AG08396 (cell line): ENCODE measurements around the gene EPHB6.

Experiments
- DNase-seq: peaks from one replicate; pipeline ENCODE4 v3.0.0; 2012; ENCODE audit warnings: low spot score, mixed read lengths

Gene EPHB6, protein sequence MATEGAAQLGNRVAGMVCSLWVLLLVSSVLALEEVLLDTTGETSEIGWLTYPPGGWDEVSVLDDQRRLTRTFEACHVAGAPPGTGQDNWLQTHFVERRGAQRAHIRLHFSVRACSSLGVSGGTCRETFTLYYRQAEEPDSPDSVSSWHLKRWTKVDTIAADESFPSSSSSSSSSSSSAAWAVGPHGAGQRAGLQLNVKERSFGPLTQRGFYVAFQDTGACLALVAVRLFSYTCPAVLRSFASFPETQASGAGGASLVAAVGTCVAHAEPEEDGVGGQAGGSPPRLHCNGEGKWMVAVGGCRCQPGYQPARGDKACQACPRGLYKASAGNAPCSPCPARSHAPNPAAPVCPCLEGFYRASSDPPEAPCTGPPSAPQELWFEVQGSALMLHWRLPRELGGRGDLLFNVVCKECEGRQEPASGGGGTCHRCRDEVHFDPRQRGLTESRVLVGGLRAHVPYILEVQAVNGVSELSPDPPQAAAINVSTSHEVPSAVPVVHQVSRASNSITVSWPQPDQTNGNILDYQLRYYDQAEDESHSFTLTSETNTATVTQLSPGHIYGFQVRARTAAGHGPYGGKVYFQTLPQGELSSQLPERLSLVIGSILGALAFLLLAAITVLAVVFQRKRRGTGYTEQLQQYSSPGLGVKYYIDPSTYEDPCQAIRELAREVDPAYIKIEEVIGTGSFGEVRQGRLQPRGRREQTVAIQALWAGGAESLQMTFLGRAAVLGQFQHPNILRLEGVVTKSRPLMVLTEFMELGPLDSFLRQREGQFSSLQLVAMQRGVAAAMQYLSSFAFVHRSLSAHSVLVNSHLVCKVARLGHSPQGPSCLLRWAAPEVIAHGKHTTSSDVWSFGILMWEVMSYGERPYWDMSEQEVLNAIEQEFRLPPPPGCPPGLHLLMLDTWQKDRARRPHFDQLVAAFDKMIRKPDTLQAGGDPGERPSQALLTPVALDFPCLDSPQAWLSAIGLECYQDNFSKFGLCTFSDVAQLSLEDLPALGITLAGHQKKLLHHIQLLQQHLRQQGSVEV

DNA sequence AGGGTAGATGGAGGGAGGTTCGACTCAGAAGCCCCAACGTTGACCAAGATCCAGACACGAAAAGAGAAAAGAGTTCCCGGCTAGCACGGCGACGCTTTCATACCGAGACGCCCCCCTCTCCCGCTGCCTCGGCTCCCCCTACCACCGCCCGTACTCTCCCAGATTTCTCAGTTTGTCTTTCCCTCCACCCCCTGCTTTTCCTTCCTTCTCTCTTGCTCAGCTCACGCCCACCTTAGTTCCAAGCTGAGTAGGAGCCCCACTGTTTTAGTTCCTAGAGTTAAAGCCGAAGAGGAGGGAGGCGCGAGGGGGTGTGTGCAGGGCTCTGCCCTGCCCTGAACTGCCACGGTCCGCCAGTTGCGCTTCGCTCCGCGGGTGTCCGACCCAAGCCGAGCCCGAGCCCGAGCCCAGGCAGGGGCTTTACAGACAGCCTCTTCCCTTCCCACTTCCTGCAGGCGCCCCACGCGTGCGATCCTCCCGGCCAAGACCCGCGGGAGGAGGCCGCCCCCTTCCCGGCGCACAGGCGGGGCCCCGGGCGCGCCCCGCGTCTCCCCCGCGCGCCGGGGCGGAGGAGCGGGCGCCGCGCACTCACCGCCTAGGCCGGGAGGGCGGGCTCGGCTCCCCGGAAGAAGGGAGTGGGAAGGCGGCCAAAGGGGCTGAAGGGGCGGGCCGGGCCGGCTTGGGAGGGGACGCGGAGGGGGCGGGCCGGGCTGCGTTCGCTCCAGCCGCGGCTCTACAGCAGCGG is at the start of gene EPHB6:
EPHB6 (plus strand) TSS at position 705 of the 742 bp plus-strand sequence. CDS start 8,152 bp downstream, outside the sequence.
- DNase-seq = peak; percentile 83

DNA sequence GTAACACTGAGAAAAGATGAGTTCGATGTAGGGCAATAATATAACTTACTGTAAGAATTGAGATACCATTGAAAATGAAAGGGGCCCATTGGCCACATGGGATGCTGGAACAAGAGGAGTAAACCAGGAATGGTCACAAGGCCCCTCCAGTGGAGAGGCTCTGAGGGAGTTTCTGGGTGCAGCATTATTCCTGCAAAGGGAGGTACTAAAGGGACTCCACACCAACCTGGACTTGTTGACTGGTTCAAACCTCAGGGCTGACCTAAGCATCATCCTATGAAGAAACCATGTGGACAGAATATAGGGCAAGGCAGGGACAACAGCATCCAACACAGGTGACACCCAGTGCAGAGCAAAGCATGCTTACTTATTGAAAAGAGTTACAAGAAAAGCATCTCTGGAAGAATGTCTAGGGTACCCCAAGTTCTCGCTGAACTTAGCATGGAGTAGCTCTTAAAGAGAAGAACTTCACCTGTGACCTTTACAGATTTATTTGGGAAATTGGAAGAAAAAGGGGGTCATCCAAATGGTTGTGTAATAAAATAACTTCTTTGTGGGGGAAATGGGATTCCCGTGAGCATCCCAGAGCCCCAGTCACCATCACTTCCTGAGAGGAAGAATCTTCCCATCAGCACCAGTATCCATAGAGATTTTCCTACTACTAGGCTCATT is 49.4 kb upstream of the EPHB6 start:
- DNase-seq = no peak

DNA sequence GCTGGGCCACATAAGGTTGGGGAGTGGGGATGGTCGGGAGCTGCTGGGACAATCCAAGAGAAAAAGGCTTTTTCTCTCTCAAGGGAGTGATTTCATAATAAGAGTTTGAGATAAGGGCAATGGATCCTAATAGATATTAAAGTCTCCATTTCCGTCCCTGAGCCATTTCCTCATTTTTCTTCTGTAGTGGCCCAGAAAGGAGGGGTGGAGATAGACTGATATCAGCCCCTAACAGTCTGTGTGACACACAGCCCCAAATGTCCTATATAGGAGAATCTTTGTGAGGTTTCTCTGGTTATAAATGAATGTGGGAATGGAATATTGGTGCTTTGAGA is 48.9 kb upstream of the EPHB6 start:
- DNase-seq = no peak

DNA sequence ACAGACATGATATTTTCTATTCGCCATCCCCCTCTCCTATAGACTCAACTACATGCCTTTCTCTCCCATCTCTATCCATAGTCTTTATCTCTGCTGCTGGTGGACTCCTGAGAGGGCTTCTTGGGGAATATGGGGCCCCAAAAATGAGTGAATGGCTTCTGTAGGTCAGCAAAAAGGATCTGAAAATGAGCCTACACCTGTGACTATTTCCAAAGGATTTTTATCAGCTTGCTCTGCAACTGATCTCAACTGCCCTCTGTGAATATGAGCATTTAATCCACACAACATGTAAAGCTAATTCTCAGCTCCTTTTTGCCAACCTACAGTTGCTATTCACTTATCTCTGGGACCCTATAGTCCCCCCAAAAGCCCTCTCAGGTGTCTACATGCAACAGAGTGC is 47.9 kb upstream of the EPHB6 start:
- DNase-seq = no peak

DNA sequence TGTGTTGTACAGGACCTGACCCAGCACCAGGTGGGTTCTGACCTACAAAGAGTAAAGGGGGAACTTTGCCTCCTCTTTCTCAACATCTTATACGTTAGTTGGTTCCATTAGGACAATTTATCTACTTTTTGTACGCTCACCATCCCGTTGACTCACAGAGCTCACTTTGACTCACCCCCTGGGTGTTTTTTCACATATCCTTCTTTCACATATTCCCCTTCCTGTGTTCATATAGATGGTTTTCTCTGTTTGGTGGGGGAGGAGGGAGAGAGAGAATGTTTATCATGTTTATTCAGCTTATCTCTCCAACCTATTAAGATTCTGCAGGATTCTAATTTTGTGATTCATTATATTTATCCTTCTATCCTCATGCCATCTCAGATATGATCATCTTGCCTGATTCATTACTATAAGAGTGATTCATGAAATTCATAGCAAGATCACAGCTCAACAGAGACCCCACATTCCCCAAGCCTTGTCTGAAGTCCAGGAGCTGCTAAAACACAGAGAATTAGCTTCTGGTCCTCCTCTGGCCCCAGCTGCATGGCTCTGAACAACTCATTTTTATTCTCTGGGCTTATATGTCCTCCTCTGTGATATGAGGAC is 46.9 kb upstream of the EPHB6 start:
- DNase-seq = no peak

DNA sequence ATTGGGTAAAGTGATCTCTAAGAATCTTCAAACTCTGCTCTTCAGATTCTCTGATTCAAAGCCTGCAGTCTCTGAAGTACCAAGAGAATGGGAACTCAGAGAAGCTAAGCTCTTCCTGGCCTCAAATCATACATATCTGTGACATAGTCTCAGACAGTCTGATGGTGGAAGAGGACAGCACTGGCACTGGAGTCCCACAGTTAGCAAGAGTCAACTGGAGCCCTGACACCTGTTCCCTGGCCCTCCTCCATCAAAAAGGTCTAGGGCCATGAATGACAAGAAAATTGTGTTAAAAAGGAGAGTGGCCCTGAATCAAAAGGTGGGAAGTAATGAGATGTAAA is 46.4 kb upstream of the EPHB6 start:
- DNase-seq = no peak

DNA sequence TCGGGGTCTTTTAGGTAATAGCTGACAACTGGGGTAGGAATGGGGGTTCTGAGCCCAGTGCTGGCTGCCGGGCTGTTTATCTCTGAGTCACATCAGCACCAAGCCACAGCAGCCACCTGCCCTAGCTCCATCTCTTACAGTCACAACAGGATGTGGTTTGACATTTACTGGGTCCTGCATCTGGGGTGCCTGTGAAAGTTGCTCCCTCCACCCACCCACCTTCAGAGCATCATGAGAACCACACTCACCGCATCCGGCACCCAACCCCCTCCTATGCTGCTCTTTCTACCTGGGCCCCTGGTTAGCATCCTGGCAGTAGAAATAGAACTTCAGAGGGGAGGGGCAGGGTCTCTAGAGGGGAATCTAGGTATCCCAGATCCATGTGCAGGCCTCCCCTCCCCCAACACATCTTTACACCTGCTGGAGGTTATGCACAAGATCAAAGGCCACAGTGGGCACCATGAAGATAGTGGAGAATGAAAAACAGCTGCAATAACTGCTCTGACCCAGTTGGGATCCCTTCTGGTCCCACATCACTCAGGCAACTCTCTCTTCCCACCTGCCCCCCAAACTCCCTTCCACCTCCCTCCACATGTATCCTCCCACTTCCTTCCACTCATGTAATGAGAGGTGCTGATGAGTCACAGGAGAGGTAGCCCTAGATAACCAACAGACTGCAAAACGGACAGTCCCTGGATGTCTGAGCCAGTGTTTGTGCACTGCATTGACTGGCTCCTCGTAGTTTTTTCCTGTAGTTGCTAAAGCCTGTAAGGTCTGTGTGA is 45.9 kb upstream of the EPHB6 start:
- no peak for DNase-seq

DNA sequence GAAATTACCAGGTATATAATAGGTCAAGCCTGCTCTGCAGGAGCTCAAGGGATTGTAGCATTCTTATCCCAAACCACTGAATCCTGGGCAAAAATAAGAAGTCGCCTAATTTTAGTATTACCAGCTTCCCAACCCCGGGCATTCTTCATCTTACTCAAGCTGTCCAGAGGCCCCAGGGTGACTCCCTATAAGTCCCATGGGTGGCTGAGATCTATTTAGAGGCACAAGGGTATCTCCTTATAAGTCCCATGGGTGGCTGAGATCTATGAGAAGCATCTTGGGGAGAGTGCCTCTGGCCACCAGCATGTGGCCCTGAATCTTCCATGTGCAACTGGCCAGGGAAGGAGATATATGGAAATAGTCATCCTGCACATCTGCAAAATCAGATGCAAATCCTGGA is 45.2 kb upstream of the EPHB6 start:
- no peak for DNase-seq

DNA sequence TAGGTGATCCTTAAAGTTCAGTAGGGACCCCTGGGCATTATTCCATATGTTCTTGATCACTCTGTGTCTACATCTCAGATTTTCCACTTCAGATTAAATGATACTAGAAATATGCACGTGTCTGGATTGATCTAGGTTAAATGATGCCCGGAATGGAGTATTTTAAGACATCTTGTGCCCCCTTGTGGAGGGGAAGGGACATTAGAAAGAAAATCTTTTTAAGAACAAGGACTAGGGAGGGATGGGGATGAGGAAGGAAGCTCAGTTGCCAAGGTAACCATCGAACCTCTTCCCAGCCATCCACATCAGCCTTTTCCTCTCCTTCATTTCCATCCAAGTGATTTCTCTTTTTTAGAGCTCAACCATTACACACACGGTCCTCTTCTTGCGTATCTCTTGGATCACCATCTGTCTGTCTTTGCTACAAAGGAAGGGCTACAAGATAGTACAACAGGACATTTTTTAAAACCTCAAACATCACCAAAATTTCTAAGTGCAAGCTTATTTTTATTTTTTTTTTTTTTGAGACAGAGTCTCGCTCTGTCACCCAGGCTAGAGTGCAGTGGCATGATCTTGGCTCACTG is 43.6 kb upstream of the EPHB6 start:
- DNase-seq = peak; percentile 42

DNA sequence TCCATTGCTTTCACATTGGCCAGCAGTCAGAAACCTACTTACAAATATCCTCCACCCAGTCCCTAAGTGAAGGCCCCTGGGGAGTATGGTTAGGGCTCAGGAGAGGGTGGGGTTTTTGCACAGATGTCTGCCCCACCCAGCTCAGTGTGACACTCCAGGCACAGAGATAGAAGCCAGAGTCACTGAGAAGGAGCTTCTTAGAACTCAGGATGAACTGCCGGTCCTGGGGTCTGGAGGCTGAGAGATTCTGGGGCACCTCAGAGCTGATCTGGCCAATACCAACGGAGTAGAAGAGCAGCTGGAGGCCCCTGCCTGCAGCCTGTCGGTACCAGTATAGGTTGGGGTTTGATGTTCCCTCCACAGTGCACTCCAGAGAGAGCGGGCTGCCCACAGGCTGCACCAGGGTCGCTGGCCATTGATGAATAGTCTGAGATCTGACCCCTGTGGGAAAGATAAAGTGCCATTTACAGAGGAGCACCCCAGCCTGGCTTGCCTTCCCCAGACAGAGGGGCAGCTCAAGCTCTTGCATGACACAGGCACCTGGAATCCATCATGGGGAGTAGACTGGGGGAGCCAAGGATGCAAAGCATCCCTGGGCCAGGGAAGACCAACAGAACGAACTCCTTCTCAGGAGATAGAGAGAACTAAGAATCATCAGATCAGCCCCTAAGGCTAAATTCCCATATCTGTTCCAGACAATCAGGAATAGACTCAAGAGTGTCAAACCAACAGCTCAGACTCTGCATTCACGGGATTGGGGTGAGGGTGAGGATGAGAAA is 42.2 kb upstream of the EPHB6 start:
- DNase-seq = no peak

DNA sequence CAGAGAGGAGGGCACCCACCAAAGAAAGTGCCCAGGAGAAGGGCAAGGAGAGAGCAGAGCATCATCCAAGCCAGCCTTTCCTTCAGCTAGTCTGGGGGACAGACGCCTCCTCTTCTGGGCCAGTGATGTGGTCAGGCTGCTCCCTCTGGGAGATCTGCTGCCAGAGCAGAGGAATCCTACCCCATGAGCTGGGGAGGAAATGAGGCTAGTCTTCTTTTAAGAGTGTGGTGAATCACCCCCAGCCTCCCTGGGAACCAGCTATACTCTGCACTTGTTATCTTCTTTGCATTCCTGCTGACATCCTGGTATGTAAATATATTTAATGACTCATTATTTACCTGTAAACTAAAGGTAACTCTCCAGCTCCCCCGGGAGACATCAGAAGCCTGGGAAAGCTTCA is 41.6 kb upstream of the EPHB6 start:
- DNase-seq = peak; percentile 27

DNA sequence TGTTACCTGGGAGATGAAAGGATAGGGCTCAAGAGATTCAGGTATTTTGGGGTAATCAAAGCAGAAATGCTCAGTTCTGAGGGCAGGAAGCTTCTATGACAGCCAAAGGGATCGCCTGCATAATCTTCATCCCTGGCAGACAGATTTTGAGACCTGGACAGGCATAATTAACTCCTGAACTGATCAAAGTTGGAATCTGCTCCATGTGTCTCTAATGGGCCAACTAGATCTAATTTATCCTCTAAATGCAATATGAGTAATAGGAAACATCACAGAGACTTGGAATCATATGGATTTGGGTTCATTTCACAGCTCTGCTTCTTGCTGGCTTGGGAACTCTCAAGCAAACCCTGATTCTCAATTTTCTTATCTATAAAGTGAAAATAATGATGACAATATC is 41.2 kb upstream of the EPHB6 start:
- DNase-seq = no peak

DNA sequence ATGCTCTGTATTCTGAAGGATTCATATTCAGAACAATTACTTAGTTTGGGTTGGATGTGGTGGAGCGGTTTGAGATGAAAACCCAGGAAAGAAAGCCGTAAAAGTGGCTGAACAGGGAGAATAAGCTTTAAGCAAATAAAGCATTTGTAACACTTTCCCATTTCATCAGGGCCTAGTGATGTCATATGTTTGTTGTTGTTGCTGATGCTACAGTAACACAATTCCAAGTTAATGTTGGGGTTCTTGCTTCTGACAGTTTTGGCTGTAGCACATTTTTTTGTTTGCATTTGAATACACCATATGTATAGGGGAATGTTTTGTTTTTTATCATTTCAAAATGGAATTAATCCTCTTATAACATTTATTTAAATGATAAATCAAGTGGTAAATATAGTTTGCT is 40.4 kb upstream of the EPHB6 start:
- DNase-seq = no peak

DNA sequence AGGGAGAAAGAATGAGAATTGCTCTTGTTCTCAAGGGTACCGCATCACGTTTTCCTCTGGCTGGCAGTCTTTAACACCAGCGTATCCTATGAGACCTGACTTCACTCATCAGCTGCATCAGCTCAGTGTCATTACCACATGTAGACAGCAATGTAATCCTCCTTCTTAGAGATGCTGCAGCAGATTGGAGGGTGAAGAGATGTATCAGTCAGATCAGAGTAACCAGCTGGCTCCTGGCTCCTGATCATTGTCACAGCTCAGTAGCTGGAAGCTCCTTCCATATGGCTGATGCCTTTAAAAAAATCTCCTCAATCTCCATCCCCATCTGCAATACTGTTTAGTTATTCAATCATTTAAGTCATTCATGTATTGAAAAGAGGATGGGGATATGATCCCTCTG is 39.7 kb upstream of the EPHB6 start:
- DNase-seq = no peak

DNA sequence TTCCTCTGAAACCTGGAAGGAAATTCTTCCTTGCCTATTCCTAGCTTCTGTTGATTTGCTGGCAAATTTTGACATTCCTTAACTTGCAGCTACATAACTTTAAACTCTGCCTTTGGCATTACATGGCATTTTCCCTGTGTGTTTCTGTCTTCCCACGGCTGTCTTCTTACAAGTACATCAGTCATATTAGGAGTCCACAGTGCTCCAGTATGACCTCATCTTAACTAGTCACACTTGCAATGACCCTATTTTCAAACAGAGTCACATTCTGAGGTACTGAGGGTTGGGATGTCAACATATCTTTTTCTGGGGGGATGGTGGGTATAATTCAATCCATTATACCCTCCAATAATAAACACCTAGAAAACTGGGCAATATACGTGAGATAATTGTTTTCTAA is 37.4 kb upstream of the EPHB6 start:
- no peak for DNase-seq

DNA sequence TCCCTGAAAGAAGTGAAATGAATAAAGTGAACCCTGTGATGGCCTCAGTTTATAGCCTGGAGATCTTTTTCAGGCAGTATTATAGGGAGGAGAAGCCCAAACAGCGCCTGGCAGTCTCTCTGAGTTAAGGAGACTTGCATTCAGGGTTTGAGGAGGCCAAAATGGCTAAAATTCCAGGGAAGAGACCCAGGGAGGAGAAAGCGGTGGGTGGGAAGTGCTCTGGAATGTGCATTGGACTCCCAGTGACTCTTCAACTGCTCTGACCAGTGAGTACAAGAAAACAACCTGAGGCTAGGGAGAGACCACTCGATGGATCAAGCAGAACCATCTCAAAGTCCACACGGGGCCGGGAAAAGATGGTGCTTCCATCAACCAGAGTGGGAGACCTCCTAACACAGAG is 35.3 kb upstream of the EPHB6 start:
- no peak for DNase-seq

DNA sequence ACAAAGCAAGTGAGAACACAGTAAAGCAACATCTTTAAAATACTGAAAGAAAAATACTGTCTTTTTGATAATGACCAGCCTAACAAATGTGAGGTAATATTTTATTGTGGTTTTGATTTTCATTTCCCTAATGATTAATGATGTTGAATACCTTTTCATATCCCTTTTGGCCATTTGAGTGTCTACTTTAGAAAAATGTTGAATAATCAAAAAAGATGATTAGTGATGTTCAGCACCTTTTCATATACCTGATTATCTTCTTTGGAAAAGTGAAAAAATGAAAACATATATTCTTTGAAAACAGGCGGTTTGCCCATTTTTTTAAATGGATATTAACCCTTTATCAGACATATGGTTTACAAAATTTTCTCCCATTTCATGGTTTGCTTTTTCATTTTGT is 32.2 kb upstream of the EPHB6 start:
- DNase-seq = no peak

DNA sequence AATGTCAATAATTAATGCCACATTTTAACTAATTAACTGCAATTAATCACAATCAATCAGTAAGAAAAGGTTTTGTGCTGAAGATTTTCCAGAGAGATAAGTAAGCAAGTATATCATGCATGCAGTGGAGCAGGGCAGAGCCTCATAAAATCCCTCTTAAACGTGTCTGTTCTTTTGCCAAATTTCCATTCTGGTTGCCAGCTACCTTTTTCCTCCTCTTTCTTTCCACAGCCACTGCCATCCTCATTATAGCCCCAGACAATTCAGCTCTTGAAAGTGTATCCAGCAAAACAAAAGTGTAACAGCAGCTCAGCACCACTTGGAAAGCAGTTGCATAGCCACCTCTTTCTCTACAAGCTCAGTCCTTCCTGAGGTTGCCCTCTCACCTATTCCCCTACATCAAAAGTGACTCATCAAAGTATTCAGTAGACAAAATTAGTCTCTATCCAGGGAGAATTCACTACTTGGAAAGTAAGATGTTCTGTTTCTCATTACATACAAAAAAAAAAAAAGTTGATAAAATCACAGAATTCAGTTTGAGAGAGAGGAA is 26.9 kb upstream of the EPHB6 start:
- no peak for DNase-seq

DNA sequence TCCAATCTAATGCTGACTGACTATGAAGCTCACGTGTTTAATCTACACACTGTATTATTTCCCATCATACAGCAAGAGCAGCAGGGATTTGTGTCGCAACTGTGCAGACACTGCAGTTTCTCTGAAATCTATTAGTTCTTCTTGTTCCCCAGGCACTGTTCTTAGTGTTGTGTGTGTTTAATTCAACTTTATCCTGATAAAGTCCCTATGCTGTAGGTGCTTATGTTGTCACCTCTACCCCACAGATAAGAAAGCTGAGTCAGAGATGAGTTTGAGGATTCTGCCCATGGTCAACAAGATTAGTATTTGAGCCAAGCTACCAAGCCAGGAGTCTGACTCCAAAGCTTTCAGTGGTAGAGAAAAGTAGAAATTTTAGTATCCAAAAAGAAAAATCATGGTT is 22.5 kb upstream of the EPHB6 start:
- no peak for DNase-seq
